HG02763 (cell line): ENCODE results near the gene COX5A.
"Not testable (repeated sequence)": the region's sequence is repeated elsewhere in the genome, so short reads cannot be mapped to it uniquely, and the experiment has no call there.

Experiments
- ATAC-seq: cut with Tn5 transposase; IDR thresholded peaks from one replicate; pipeline ENCODE4 v1.9.1; 2021; ENCODE audit warnings: mild to moderate bottlenecking, moderate library complexity; ENCODE audit not compliant: unreplicated experiment

The COX5A gene

GRCh38 chr15:74902295-74903075 lies 35.4 kb downstream of the COX5A start:
- ATAC-seq, result no peak

- ATAC-seq, result no peak
These were observed 36.2 kb downstream of the COX5A start for GRCh38 chr15:74901612-74902063.

GRCh38 chr15:74897300-74897701 lies 40.6 kb downstream of the COX5A start:
- no peak for ATAC-seq

DNA sequence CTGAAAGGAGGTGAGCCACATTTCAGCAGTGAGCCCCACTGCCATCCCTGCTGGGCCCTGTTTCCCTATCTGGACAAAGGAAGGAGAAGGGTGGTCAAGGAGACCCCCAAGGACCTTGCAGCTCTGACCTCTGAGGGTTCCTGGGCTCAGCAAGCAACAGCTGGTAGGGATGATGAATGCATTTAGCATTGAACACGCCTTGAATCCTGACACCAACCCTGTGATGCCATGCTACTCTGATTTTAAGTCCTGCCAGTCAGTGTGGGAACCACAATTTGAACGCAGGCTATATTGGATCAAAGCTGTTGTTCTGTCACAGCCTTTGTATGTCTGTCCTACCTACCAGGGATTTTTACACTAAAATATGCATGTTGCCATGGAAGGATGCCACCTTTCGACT lies 41.6 kb downstream of the COX5A start:
- ATAC-seq, result no peak

DNA sequence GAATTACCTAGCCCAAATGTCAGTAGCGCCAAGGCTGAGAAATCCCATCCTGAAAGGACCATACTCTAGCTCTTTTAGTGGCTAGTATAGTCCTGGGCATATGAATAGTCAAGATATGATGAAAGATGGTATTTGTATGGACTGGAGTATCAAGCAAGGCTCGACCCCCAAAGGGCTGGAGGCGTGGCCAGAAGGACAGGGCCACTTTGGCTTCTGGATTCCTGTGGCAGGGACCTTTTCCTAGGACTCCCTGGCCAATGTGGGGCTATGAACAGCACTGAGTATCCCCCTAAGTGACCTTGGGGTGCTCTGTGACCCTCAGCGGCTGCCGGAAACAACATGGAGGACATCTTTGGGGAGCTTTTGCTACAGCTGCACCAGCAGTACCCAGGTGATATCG lies 42.0 kb downstream of the COX5A start:
- ATAC-seq, result no peak

GRCh38 chr15:74894383-74894782 lies 43.5 kb downstream of the COX5A start:
- not testable (repeated sequence) for ATAC-seq

DNA sequence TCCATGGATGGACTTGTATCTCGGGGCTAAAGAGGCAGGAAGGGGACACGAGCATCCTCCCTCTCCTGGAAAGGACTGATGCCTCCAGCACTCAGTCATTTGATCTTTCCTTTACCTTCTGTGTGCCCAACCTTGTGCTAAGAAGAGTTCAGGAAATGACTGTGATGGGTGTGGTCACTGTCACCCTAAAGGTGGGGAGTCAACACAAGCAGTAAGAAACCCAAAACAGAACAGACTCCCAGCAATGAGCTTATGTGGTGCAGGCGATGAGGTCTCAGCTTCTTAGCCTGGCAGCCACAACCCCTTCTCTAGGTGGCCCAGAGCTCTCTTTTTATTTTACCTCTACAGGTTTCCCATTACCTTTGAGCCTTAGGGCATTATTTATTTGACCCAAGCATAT lies 44.2 kb downstream of the COX5A start:
- ATAC-seq, result no peak

- ATAC-seq, result no peak
These were observed 44.9 kb downstream of the COX5A start for GRCh38 chr15:74892931-74893330.

DNA sequence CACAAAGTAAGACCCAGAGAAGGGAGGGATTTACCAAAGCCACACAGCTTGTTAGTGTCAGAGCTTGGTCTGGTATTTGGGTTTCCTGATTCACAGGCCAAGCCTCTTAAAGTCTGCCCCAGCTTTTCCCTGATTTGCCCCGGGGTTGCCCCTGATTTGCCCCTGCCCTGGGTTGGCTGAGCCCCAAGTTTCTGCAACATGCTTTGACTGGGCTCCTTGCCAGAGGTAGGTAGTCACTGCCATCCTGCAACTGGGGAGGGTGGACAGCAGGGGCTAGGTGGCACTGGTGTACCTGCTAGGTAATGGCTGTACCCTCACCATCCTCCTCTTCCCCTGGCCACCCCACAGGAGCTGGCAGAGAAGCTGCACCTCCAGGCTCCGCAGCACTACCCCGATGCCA lies 45.6 kb downstream of the COX5A start:
- ATAC-seq, result no peak

DNA sequence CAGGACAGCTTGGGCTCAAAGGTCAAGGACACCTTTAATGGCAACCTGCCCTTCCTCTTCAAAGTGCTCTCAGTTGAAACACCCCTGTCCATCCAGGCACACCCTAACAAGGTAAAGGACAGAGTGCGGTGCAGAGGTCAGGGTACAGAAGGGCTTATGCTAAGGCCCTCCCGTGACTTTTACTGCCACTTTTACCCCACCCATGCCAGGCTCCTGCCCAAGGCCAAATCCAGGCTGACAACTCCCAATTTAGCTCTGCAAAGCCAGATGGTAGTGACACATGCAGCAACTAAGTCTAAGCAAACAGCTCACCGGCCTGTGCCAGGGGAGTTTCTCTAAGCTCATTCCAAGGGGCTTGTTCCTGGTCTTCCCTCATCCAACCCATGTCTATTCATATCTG lies 46.4 kb downstream of the COX5A start:
- no peak for ATAC-seq

GRCh38 chr15:74890665-74890960 lies 47.3 kb downstream of the COX5A start:
- no peak for ATAC-seq

GRCh38 chr15:74889883-74890664 lies 47.8 kb downstream of the COX5A start, which contains the start of gene MPI:
TSS of gene MPI (plus strand) at chr15:74890042. CDS start at chr15:74890074, 32 bp downstream.
- peak; percentile 83 for ATAC-seq

GRCh38 chr15:74889390-74889882 lies 48.4 kb downstream of the COX5A start:
- no peak for ATAC-seq

DNA sequence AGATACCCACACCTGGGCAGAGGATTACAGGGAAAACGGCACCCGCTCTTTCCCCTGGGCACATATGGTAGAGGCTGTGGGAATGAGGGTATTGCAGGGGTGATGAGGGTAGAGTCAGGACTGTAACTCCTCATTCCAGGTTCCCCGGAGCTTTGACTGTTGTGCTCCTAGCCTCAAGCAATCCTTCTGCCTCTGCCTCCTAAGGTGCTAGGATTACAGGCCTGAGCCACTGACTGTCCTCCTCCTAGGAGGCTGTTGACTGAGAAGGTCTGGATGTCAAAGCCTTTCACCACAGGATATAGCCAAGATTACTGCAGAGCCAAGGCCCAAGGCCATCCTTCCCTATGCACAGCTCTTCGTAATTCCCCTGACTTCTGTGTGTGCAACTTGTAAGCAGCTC lies 49.2 kb downstream of the COX5A start:
- no peak for ATAC-seq

DNA sequence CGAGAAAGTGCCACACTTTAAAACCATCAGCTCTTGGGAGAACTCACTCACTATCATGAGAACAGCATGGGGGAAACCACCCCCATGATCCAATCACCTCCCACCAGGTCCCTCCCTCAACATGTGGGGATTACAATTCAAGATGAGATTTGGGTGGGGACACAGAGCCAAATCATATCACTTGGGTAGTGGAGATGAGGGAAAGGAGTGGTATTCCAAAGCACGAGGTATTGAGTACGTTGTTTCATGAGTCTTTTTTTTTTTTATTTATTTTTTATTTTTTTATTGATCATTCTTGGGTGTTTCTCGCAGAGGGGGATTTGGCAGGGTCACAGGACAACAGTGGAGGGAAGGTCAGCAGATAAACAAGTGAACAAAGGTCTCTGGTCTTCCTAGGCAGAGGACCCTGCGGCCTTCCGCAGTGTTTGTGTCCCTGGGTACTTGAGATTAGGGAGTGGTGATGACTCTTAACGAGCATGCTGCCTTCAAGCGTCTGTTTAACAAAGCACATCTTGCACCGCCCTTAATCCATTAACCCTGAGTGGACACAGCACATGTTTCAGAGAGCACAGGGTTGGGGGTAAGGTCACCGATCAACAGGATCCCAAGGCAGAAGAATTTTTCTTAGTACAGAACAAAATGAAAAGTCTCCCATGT lies 50.2 kb downstream of the COX5A start:
- ATAC-seq, result not testable (repeated sequence)

DNA sequence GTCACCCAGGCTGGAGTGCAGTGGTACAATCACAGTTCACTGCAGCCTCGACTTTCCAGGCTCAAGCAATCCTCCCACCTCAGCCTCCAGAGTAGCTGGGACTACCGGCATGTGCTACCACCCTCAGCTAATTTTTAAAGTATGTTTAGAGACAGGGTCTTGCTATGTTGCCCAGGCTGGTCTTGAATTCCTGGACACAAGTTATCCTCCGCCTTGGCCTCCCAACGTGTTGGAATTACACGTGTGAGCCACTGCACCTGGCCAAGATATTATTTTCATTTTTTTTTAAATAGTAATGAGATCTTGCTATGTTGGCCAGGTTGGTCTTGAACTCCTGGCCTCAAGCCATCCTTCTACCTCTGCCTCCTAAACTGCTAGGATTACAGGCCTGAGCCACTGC lies 52.4 kb downstream of the COX5A start:
- ATAC-seq, result no peak

DNA sequence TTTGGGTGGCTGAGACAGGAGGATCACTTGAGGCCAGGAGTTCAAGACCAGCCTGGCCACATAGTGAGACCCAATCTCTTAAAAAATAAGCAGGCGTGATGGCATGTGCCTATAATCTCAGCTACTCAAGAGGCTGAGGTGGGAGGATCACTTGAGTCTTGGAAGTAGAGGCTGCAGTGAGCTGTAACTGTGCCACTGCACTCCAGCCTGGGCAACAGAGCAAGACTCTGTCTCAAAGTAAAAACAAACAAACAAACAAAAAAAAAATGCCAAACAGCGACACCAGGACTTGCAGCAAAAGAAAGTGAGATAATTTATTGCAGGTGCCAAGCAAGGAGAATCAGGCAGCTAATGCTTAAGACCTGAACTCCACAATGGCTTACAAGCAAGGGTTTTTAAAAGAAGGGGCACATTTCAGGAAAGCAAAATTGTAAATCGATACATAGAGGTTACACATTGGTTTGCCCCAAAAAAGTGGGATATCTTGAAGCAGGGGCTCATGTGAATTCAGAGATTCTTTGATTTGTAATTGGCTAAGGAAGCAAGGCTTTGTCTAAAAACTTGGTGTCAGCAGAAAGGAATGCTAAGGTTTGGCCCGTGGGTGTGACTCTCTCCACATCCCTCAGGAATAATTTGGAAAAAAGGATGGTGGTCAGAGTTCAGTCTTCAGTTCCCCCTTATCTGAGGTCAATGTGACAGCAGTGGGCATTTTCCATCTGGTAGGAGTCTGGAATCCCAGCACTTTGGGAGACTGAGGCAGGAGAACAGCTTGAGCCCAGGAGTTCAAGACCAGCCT lies 53.2 kb downstream of the COX5A start:
- no peak for ATAC-seq

DNA sequence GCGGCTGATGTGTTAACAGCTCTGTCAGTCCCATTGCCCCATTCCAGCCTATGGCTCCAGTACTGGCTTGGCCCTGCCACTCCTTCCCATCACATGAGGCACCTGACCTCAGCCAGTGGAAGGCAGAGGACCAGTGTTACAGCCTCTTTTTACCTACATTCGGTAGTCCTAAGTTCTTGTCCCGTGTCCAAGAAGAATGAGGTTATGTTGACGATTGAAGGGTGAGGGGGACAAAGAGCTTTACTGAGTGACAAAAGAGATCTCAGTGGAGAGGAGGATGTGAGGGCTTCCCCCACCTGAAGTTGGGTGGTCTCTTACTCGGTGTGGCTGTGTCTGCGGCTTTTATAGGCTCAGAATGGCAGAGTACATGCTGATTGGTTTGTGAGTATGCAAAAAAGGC lies 55.3 kb downstream of the COX5A start:
- no peak for ATAC-seq

- no peak for ATAC-seq
These were observed 59.6 kb downstream of the COX5A start for GRCh38 chr15:74878273-74878672.

DNA sequence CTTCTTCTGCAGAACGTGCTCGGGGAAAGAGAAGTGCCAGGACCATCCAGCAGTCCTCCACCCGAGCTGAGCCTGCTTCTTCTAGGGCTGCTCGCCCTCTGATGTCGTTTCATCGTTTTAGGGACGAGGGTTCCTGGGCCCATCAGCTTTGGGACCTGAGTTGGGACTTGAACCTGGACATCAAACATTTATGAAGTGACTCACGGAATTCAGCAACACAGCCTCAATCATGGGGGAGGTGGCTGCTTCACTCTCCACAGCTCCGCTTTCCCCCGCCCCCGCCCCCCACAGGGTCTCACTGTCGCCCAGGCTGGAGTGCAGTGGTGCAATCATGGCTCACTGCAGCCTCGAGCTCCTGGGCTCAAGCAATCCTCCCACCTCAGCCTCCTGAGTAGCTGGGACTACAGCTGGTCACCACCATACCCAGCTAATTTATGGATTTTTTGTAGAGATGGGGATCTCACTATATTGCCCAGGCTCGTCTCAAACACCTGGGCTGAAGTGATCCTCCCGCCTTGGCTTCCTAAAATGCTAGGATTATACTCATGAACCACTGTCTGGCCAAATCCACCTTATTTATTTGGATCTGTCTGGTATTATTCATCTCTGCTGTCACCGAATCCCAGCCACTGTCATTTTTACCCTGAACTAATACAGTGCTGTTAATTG lies 64.0 kb downstream of the COX5A start:
- ATAC-seq, result peak; percentile 3
